NCI-H1417 (cell line): ENCODE measurements around the gene DEPDC7.
"Not testable (repeated sequence)": the region's sequence is repeated elsewhere in the genome, so short reads cannot be mapped to it uniquely, and the experiment has no call there.

ENCODE experiments used
- DNase-seq, 3 experiments: peaks; one replicate each; lab custom pipeline; 2025; lab: John Stamatoyannopoulos, UW

The DEPDC7 gene

DNA sequence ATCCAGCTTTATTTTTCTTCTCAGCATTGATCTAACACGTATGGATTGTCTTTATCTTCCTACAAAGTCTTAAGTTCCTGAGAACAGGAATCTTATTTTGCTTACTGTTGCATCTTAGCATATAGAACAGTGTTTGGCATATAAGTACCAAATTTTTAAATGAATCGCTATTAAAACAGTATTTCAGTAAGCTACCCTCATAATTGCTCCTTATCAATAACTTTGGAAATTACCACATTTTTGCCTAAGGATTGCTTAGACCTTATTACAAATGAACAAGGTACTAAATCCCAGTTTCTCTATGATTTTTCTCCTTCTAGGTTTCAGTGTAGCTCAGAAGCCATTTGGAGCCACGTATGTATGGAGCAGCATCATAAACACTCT is 9.7 kb downstream of the DEPDC7 start:
- no peak for DNase-seq

DNA sequence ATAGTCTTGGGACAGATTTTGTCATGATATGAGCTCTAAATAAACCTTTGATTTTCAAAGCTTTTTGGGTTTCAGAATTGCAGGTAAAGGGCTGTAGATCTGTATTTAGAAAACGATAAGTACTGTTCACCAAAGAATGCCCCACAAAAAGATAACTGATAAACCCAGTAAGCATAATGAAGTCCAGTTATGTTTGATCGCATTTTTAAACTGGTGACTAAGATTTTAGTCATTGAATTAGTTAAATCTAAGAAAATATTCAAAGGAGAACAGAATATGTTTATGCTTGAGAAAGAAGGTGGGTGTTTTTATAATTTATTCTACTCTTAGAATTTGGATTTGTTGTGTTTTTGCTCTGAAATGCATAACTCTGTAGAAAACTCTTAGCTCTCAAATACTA is 11.6 kb downstream of the DEPDC7 start:
- DNase-seq: no peak

DNA sequence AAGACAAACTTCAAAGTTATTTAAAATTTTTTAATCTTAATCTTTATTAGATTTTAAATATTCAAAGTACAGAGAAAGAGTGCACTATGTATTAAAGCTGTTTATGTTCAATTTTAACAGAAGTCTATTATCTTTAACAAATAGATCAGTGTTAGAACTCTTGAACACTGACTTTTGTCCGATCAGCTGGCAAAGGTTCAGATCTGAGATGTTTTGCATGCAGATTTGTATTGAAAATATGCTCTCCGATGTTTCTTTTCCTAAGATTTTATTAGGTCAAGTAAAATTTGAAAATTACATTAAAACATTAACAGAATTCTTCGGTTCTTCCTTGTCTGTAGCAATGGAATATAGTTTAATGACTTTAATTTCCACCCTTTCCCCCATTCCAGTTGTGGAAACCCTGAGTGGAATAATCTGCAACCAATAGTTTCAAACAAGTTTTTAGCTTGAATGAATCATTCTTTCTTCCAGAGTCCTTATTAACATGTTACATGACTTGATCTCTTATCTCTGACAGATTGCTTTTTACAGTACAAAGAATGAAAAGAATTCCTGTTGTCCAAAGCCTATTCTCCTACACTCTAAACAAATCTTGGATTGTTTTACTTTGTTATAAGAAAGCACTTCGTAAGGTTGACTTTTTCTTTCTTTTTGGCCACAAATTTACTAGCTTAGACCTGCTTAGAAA is 12.3 kb downstream of the DEPDC7 start:
- no peak for DNase-seq

DNA sequence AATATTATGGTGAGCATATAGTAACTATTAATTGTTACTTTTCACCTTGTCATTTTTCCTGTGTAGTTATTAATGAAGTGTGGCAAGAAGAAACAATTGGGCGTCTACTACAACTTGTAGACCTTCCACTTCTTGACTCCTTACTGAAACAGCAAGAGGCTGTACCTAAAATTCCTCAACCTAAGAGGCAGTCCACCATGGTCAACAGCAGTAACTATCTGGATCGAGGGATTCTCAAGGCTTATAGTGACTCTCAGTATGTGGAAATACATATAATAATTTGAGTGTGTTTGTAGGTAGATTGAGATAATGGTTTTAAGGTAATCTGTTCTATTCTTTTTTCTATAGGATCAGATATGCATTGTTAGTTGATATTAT is 12.8 kb downstream of the DEPDC7 start:
- no peak for DNase-seq

DNA sequence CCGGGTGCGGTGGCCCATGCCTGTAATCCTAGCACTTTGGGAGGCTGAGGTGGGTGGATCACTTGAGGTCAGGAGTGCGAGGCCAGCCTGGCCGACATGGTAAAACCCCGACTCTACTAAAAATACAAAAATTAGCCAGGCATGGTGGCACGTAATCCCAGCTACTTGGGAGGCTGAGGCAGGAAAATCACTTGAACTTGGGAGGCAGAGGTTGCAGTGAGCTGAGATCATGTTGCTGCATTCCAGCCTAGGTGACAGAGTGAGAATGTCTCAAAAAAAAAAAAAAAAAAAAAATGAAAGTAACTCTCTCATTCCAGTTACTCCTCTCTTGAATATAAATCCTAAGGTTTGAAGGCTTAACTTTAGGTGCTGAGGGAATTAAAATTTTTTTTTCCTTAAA is 13.5 kb downstream of the DEPDC7 start:
- DNase-seq: not testable (repeated sequence)

DNA sequence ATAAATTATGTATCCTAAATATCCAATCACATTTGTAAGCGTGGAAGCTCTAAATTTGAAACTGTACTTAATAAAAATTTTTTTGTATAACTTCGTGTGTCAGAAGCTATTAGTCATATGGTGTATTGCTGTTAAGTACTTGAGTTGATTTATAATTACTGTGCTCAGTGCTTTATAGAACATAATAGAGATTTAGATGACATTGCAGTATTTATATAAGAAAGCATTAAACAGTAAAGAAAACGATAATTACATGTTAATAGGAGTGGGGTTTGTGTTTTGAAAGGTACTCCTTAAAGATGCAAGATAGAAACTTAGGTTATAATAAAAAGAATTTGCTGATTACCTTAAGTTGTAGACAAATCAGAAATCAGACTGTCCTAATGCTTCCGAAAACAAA is 17.8 kb downstream of the DEPDC7 start:
- DNase-seq: peak in 1 of 3 experiments; percentile 53

DNA sequence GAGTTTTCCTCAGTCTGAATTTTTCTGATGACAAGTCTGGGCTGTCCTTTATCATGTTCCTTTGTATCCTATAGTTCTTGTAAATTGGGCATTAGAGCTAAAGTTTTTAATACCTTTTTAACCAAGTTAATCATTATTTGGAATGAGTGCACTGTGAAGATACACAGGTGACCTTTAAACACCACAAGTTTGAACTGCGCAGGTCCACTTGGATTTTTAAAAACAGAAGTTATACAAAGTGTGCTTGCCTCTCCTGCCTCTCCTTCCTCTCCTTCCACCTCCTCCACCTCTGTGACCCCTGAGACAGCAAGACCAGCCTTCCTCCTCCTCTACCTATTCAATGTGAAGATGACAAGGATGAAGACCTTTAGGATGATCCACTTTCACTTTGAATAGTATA is 19.3 kb downstream of the DEPDC7 start:
- DNase-seq: no peak

DNA sequence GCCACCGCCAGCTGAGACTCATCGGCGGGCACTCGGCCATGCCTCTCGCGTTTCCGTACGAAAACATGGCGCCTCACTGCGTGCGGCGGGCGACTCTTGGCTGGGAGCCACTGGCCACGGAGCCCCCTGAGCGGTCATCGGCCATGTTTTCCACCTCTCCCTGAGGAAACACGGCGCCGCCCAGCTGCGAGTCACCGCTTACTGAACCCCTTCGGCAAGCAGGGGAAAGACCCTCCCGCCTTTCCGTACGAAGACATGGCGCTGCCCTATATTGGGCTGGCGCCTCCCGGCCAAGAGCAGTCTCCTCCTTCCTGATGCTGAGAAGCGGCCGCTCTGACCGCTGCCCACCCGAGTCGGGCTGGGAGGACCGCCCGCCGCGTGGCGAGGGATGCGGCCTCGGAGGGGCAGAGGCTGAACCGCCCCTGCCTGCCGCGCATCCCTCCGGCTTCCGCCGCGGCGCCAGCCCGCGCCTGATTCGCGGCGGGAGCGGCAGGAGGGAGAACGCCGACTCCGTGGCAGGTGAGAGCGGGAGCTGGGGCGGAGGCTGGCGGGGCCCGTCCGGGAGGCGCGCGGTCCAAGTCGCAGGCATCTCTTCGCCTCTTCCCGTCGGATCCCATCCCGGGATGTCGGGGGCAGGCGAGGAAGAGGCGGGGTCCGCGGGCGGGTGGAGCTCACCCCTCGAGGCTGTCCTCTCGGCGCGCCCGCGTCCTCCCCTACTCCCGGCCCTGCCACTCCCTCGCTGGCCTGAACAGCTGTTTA is 23.8 kb downstream of the DEPDC7 start, which contains the start of gene TCP11L1:
Gene TCP11L1, plus strand, starts transcription at position 299 of the 759 bp plus-strand sequence. CDS start 4,202 bp downstream, outside the sequence.
- peak; percentile 96 to 97 (median 97) for DNase-seq

DNA sequence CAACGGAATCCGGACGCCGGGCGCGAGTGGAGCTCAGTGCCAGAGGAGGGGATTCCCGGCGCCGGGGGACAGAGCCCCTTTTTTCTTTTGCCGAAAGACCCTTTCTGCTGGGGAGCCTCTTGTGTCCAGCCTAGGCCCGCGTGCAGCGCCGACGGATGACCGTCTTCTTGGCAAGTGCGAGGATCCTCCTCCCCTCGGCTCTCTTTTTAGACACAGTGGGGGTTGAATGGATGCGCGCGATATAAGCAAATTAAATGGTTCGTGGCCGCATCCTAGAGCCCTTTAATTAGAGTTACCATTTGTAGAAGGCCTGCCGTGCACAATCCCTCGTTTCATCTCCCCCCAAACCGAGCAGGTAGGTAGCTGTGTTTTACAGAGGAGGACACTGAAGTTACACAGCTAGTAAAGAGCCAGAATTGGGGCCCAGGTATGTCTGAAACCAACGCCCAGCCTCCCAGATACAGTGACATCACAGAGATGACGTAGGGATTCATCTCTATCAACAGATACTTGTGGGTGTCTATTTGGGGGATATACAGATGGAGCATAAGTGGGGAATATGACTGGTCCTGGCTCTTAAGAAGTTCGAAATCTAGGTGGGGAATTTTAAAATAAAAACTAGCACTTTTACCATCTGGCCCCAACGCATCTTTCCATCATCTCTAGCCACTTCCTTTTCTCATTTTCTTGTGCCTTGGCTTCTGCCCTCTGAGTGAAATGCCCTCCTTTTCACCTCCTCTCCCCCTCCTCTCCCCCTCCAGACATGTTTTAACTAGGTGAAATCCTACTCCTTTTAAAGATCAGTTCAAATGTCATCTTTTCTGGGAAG is 24.6 kb downstream of the DEPDC7 start:
- DNase-seq: peak; percentile 39 to 86 (median 83)

DNA sequence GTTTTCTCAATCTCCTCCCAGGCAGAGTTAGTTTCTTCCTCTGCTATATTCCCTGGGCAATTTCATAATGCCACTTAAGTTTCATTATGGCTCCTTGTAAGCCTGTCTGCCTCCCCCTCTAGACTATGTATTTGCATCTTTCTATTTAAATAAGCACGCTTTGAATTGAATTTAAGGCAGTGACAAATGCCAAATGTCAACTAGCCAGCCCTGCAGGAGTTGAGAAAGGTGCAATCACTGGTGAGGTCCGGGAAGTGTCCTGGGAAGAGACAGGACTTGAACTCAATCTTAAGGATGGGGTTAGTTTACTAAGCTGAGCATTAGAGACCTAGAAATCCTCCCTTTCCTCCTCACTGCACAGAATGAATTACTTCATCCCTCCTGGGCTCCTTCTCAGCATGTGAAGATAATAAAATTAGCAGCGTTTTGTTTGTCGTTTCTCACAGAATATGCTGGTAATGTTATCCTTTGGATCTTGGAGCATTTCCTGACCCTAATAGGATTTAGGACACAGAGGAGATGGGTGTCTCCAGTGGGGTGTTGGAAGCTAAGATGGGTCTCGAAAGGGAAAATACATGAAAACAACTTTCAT is 25.3 kb downstream of the DEPDC7 start:
- no peak for DNase-seq

DNA sequence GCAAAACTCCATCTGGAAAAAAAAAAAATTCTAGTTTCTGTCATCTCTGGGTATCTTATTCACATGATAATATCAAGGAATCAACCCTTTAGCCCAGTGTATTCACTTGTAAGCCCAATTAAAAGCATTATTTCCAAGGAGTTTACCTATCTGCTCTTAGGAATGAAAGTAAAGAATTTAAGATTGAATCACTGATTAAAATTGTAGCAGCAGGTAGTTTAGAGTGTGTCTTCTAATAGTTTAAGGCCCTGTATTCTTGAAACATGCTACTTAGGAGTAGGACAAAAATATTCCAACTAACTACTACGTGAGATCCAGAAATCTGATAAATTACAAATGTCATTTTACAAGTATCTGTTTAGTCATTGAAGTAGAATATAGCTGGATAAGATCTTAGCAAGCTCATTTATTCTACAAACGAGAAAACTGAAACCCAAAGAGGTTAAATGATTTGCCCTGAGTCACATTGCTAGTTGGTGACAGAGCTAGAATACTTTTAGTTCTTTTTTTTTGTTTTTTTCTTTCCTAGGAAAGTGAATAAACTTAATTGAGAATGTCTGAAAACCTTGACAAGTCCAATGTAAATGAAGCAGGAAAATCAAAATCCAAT is 27.6 kb downstream of the DEPDC7 start:
- no peak for DNase-seq

DNA sequence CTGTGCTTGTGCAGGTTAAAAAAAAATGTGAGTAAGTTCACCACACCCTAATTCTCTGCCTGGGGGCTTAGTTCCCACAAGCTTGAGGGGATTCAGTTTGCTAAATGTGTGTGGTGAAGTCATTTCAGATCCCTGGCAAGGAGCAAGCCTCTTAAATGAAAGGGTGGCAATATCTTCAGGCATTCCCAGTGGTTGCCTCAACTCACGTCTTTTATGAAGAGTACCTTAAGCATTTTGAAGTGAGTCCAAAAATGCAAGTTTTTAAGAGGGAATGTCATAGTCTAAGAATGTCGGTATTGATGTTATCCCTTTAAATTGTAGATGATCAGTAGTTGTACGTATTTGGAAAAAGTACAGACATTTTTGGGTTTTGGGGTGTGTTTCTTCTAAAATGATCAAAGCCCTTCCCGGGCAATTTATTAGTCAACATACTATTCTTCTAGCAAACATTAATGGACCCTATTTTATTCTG is 28.6 kb downstream of the DEPDC7 start:
- no peak for DNase-seq

DNA sequence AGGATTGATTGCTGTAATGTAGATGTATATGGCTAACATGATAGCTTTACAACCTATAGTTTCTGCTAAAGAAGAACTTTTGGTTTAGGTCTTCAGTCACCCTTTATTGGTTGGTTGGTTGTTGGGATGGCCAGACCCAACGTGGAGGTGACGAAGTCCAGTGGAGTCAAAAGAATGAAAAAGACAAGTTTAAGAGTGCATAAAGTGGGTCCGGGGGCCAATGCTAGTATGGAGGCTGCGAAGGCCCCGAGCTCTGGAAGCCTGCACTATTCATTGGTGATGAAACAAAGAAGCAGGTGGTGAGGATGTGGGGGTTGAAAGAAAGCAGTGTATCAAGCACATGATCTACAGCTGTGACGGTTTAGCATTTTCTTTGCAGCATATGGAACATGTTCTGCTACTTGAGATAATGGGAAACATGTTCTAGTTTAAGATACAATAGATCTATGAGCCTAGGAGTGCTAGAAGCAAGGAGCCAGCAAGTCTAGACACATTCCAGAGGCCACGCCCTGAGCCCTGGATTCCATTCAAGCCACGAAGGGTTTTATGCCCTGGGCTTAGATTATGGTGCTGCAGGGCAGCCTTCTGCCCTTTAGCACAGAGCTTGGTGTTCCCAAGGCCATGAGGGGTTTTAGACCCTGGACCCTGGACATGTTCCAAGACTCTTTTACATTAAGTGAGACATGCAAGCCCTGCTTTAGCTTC is 30.0 kb downstream of the DEPDC7 start:
- no peak for DNase-seq

DNA sequence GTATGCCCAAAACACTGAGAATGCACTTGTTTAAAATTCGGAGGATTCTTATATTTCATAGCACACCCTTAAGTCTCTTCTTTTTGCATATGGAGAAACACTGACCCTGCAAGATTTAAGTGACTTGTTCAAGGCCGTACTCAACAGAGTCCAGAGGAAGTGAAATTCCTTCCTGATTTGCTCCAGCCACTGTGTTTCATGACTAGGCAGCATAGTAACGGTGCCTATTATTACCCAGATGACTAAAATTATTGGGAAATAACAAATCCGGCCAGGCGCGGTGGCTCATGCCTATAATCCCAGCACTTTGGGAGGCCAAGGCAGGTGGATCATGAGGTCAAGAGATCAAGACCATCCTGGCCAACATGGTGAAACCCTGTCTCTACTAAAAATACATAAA is 33.0 kb downstream of the DEPDC7 start:
- DNase-seq: not testable (repeated sequence)

DNA sequence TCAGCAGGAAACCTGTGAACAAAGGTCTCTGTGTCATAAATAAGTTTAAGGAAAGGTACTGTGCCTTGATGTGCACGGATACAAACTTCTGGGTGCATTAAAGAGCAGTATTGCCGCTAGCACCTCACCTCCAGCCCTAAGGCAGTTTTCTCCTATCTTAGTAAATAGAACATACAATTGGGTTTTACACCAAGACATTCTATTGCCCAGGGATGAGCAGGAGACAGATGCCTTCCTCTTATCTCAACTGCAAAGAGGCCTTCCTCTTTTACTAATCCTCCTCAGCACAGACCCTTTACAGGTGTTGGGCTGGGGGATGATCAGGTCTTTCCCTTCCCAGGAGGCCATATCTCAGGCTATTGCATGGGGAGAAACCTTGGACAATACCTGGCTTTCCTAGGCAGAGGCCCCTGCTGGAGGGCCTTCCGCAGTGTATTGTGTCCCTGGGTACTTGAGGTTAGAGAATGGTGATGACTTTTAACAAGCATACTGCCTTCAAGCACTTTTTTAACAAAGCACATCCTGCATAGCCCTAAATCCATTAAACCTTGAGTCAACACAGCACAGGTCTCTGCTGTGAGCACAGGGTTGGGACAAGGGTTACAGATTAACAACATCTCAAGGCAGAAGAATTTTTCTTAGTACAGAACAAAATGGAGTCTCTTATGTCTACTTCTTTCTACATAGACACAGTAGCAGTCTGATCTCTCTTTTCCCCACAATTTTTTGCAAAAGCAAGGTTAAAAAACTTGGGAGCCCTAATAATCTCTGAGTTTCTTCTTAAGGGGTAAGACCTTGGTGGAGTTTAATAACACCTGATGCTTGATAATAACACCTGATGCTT is 34.1 kb downstream of the DEPDC7 start:
- DNase-seq: peak; percentile 50 to 80 (median 62)

DNA sequence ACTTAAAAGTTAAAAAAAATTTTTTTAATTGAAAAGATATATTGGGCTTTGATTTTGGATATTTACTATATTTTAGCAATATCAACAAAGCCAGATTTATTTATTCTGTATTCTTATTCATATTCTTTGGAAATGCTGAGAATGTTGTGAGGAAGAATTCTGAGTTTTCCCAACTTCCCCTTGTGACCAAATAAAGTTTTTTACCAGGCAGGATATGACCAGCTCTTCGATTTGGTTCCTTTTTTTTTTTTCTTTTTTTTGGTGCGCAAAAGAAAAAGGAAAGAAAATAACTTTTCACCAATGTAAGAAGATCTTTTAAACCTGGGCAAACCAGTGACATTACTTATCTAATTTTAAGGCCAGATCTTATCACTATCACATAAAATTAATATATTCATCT is 36.6 kb downstream of the DEPDC7 start:
- no peak for DNase-seq

DNA sequence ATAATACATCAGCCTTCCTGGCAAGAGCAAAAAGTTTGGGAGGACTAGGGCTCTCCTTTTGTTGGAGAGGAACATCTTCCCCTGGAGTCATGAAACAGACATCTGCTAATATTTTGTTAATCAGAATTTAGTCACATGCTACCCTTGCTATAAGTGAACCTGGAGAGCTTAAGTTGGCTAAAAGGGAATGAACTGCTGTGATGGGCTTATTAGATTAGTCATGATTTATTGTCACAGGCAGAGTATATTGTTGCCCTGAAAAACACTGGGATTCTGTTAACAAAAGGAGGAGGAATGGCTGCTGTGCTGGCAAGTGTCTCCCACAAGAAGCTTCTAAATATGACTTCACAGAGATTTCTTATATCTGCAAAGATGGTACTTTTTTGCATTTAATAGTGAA is 39.7 kb downstream of the DEPDC7 start:
- DNase-seq: peak in 1 of 3 experiments; percentile 21

DNA sequence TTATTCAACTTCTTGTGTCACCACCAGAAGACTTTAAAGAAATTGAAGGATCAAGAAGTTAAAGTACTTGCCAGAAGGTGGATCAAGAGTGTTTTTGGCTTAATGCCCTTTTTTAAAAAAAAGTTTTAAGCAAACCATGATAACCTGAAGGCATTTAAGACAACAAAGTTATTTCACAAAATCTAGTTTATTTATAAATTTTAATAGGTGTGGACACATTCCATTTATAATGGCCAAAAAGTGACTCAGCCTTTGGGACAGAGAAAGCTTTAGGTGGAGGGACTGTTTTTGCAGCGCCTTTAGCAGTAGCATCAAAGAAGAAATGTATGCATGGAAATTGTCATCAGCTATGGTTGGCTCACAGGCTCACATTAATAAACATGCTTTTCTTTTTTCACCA is 41.6 kb downstream of the DEPDC7 start:
- DNase-seq: no peak

DNA sequence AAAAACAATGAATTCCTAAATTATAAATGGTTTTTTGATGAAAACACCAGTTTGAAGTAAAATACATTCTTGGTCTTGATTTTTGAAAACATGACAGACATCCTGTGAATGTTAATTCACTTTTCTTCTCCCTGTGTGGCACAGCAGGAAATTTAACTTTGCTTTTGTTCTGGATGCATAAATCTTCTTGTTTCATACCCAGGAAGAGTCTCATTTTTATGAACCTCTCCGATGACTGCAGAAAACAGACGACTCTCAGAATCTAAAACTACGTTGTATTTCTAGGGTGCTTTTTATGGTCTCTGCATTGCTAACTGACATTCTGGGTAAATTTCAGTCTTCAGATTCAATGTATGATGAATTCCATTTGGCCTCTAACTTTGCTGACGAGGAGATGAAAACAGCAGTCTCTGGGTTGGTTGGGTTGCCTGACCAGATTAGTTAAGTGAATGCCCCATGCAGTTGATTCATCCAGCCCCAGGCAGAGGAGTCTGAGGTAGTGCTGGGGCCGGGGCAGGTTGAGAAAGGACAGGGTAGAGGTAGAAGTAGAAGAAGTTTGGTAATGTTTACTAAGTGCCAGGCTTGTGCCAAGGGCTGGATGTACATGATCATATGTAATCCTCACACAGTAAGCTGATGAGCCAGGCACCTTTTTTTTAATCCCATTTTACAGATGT is 43.8 kb downstream of the DEPDC7 start:
- no peak for DNase-seq
